ENCODE data around the gene CELF1. TPM values are rescaled to one million over a fixed set of nuclear protein-coding genes. Genes with fewer than 3 reads are reported as not detected.
"Not testable (repeated sequence)": the region's sequence is repeated elsewhere in the genome, so short reads cannot be mapped to it uniquely, and the experiment has no call there.

Gene CELF1
- total and polyA plus RNA-seq, 8 donors = 76.8 to 107 (median 90.7) TPM

DNA sequence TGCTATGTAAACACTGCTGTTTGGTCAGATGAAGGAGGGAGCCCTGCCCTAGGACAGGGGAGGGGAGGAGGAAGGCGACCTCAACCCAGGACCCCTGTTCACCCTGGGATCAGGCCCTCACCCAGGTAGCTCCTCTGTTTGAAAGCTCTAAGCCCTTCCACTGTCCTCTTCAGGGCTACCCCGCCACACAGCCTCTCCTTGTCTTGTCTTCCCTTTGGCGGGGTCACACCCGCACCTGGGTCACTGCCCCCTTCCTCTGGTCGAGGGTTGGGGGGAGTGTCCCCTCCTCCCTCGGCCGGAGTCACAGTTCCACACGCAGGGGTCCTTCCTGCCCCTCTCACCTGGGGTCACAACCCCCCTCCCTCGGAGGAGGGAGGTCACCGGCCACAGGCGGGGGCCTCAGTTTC lies 12.0 kb upstream of the CELF1 start:
- Histone ChIP-seq H3K27ac (peak overlapping the region; percentile 72 to 82), H3K36me3 (peaks cover 0 to 8% of the 10 kb centered on the region in 2 donors), H3K4me3 (peak overlapping the region; percentile 90 to 96), H3K4me1 (peaks cover 5 to 32% of the 10 kb centered on the region in 2 donors), H3K9me3 (no peaks in the 10 kb centered on the region), H3K27me3 (no peaks in the 10 kb centered on the region)
- intact Hi-C loops (cut with DNase I) = loop anchor here in 1 of 2 donors (10.0 kb wide), 1 partner anchor 80 kb away; no protein-coding TSS in a partner anchor
- ATAC-seq = peak; percentile 21
- TF ChIP-seq, protein P1, sequence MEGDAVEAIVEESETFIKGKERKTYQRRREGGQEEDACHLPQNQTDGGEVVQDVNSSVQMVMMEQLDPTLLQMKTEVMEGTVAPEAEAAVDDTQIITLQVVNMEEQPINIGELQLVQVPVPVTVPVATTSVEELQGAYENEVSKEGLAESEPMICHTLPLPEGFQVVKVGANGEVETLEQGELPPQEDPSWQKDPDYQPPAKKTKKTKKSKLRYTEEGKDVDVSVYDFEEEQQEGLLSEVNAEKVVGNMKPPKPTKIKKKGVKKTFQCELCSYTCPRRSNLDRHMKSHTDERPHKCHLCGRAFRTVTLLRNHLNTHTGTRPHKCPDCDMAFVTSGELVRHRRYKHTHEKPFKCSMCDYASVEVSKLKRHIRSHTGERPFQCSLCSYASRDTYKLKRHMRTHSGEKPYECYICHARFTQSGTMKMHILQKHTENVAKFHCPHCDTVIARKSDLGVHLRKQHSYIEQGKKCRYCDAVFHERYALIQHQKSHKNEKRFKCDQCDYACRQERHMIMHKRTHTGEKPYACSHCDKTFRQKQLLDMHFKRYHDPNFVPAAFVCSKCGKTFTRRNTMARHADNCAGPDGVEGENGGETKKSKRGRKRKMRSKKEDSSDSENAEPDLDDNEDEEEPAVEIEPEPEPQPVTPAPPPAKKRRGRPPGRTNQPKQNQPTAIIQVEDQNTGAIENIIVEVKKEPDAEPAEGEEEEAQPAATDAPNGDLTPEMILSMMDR (IDR thresholded peaks at IDR 0.05) = no peak
- DNase-seq = no peak

DNA sequence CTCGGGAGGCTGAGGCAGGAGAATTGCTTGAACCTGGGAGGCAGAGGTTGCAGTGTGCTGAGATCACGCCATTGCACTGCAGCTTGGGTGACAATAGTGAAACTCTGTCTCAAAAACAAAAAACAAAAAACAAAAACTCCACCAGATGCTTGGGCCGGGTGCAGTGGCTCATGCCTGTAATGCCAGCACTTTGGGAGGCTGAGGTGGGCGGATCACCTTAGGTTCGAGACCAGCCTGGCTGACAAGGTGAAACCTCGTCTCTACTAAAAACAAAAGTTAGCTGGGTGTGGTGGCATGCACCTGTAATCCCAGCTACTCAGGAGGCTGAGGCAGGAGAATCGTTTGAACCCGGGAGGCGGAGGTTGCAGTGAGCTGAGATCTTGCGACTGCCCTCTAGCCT lies 11.4 kb upstream of the CELF1 start:
- not testable (repeated sequence) for ATAC-seq

DNA sequence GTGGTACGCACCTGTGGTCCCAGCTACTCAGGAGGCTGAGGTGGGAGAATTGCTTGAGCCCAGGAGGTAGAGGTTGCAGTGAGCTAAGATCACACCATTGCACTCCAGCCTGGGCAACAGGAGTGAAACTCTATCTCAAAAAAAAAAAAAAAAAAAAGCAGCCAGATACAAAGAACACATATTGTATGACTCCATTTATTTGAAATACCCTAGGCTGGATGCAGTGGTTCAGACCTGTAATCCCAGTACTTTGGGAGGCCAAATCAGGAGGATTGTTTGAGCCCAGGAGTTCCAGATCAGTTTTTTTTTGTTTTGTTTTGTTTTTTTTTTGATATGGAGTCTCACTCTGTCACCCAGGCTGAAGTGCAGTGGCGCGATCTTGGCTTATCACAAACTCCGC lies 9.5 kb upstream of the CELF1 start:
- not testable (repeated sequence) for H3K4me3 ChIP-seq, ATAC-seq
- intact Hi-C loops (cut with DNase I) = loop anchor here in 1 of 2 donors (10.0 kb wide), 1 partner anchor 78 kb away; no protein-coding TSS in a partner anchor

More for the DNA sequence above, 11.4 kb upstream of the CELF1 start:
- H3K4me1 ChIP-seq = peaks cover 5 to 32% of the 10 kb centered on the region in 2 donors
- H3K27me3 ChIP-seq, H3K27ac ChIP-seq, DNase-seq, H3K9me3 ChIP-seq, H3K36me3 ChIP-seq: not testable (repeated sequence)
- intact Hi-C loops (cut with DNase I) = loop anchor here in 1 of 2 donors (10.0 kb wide), 1 partner anchor 80 kb away; no protein-coding TSS in a partner anchor
- H3K4me3 ChIP-seq = peak overlapping the region in 1 of 2 donors; percentile 90

DNA sequence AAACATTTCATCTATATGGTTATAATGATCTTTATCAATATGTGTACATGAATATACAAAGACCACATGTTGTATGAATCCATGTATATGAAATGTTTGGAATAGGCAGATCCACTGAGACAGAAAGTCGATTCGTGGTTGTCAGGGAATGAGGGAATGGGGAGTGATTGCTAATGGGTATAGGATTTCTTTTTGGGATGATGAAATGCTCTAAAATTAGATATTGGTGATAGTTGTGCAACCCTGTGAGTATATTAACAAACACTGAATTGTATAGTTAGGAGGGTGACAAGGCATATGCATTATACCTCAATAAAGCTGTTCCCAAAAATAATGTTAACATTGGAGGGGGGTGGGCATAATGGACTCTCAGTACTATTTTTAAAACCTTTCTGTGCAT lies 7.5 kb upstream of the CELF1 start:
- H3K27ac ChIP-seq = no peak overlapping the region
- peaks cover 5 to 18% of the 10 kb centered on the region in 2 donors for H3K4me1 ChIP-seq
- no peak for ATAC-seq
- H3K9me3 ChIP-seq = no peaks in the 10 kb centered on the region
- intact Hi-C loops (cut with DNase I) = loop anchor here in 1 of 2 donors (10.0 kb wide), 1 partner anchor 76 kb away; no protein-coding TSS in a partner anchor
- TF ChIP-seq, protein P1 (IDR thresholded peaks at IDR 0.05) = no peak
- DNase-seq = no peak
- H3K36me3 ChIP-seq = no peaks in the 10 kb centered on the region
- H3K4me3 ChIP-seq = no peak overlapping the region
- H3K27me3 ChIP-seq = no peaks in the 10 kb centered on the region

More for the DNA sequence above, 9.5 kb upstream of the CELF1 start:
- peaks cover 5 to 32% of the 10 kb centered on the region in 2 donors for H3K4me1 ChIP-seq
- not testable (repeated sequence) for H3K27ac ChIP-seq, H3K36me3 ChIP-seq, H3K27me3 ChIP-seq, H3K9me3 ChIP-seq, DNase-seq

DNA sequence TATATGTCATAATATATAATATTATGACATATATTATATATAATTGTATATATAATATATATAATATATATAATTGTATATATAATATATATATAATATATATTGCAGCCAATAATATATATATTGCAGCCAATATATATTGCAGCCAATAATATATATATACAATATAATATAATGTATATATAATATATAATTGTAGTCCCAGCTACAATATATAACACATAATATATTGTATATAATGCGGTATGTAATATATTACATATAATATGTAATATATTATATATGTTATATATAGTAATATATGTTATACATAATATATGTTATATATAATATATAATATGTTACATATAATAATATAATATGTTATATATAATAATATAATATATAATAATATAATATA lies 5.8 kb upstream of the CELF1 start:
- TF ChIP-seq, protein P1 (IDR thresholded peaks at IDR 0.05) = no peak
- no peaks in the 10 kb centered on the region for H3K36me3 ChIP-seq
- intact Hi-C loops (cut with DNase I) = loop anchor here in 1 of 2 donors (10.0 kb wide), 1 partner anchor 74 kb away; no protein-coding TSS in a partner anchor
- no peak overlapping the region for H3K4me3 ChIP-seq
- no peaks in the 10 kb centered on the region for H3K27me3 ChIP-seq
- H3K4me1 ChIP-seq = peaks cover 0 to 8% of the 10 kb centered on the region in 2 donors
- no peak overlapping the region for H3K27ac ChIP-seq
- H3K9me3 ChIP-seq = no peaks in the 10 kb centered on the region
- no peak for ATAC-seq
- DNase-seq = no peak

DNA sequence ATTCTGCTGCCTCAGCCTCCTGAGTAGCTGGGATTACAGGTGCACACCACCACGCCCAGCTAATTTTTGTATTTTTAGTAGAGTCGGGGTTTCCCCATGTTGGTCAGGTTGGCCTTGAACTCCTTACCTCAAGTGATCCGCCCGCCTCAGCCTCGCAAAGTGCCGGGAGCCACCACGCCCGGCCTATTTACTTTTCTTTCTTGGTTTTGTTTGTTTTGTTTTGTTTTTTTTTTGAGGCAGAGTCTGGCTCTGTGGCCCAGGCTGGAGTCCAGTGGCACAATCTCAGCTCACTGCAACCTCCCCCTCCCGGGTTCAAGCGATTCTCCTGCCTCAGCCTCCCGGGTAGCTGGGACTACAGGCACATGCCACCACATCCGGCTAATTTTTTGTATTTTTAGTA lies 4.1 kb upstream of the CELF1 start:
- H3K4me1 ChIP-seq = peaks cover under 1 to 15% of the 10 kb centered on the region in 2 donors
- ATAC-seq, H3K4me3 ChIP-seq, H3K27ac ChIP-seq, H3K36me3 ChIP-seq, H3K27me3 ChIP-seq, H3K9me3 ChIP-seq, DNase-seq: not testable (repeated sequence)
- intact Hi-C loops (cut with DNase I) = loop anchor here in 1 of 2 donors (10.0 kb wide), 1 partner anchor 72 kb away; no protein-coding TSS in a partner anchor

DNA sequence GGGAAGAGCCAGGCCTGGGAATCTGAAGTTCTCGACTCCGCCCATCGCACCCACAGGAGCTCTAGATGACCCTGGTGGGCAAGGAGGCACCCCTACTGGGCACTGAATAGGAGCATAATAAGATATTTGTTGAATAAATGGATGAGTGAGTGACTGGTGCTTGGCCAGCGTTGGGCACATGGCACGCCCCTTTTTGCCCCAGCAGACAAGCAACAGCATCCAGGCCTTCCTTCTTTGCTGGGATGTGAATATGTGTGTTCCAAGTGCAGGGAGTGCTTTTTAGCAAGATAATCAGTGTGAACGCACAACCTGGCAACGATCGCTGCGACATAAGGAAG lies 443 bp upstream of the CELF1 start:
- Histone ChIP-seq H3K4me3 (peak overlapping the region; percentile 96 to 98), H3K36me3 (no peaks in the 10 kb centered on the region), H3K27ac (peak overlapping the region; percentile 94), H3K9me3 (no peaks in the 10 kb centered on the region), H3K27me3 (no peaks in the 10 kb centered on the region), H3K4me1 (peaks cover 9 to 44% of the 10 kb centered on the region in 2 donors)
- ATAC-seq (peak; percentile 12), DNase-seq (no peak)
- intact Hi-C loops (cut with DNase I) = loop anchor here in 1 of 2 donors (10.0 kb wide), 1 partner anchor 69 kb away; no protein-coding TSS in a partner anchor
- TF ChIP-seq, protein P1 (IDR thresholded peaks at IDR 0.05) = peak in 1 of 2 donors; percentile 29

All from left lung (tissue), 10 donors.